ENCODE results near the gene RFT1. TPM values are rescaled to one million over a fixed set of nuclear protein-coding genes. Genes with fewer than 3 reads are reported as not detected.

The RFT1 gene
- total and polyA plus RNA-seq, 2 donors (not counting 3 experiments of a cell fraction or from before 2014, with no cell fraction given): 29.8 to 39.9 TPM

GRCh38 chr3:53150247-53151085 lies 20.2 kb upstream of the RFT1 start:
- H3K36me3 ChIP-seq (ENCODE audit: control insufficient read depth in 2 of 2, extremely low read depth in 1 of 2, insufficient read depth in 2 of 2, low read length in 2 of 2): no peaks in the 10 kb centered on the region
- H4K20me1 ChIP-seq (replicated peaks; ENCODE audit: control insufficient read depth, extremely low read depth, insufficient read depth, low read length): no peaks in the 10 kb centered on the region
- H3K9me3 ChIP-seq (replicated peaks; ENCODE audit: control insufficient read depth, insufficient read depth, low read length): no peaks in the 10 kb centered on the region
- no peak overlapping the region for H3K9ac ChIP-seq (replicated peaks; ENCODE audit: extremely low read depth, insufficient read depth, low read length)
- H3K27ac ChIP-seq (ENCODE audit: insufficient read depth, low read depth, low read length): no peak overlapping the region
- TF ChIP-seq POLR2AphosphoS5 (IDR thresholded peaks at IDR 0.05; ENCODE audit: insufficient read depth, low read depth, low read length) (no peak), MYC (IDR thresholded peaks at IDR 0.05; ENCODE audit: low read depth, low read length) (no peak), FOS (IDR thresholded peaks at IDR 0.05; ENCODE audit: borderline replicate concordance, insufficient read depth, low read length) (no peak), JUN (IDR thresholded peaks at IDR 0.05; ENCODE audit: borderline replicate concordance, insufficient read depth, insufficient read length, low read depth) (no peak), POLR2A (IDR thresholded peaks at IDR 0.05; ENCODE audit: low read depth, low read length) (no peak), GATA2 (IDR thresholded peaks at IDR 0.05; ENCODE audit: insufficient read depth, insufficient read length, low read depth, low read length) (no peak), EZH2 (IDR thresholded peaks at IDR 0.05; ENCODE audit: borderline replicate concordance, low read depth, low read length, severe bottlenecking) (no peak)
- TF ChIP-seq, protein P1, sequence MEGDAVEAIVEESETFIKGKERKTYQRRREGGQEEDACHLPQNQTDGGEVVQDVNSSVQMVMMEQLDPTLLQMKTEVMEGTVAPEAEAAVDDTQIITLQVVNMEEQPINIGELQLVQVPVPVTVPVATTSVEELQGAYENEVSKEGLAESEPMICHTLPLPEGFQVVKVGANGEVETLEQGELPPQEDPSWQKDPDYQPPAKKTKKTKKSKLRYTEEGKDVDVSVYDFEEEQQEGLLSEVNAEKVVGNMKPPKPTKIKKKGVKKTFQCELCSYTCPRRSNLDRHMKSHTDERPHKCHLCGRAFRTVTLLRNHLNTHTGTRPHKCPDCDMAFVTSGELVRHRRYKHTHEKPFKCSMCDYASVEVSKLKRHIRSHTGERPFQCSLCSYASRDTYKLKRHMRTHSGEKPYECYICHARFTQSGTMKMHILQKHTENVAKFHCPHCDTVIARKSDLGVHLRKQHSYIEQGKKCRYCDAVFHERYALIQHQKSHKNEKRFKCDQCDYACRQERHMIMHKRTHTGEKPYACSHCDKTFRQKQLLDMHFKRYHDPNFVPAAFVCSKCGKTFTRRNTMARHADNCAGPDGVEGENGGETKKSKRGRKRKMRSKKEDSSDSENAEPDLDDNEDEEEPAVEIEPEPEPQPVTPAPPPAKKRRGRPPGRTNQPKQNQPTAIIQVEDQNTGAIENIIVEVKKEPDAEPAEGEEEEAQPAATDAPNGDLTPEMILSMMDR (IDR thresholded peaks at IDR 0.05; ENCODE audit: extremely low read depth in 1 of 2, insufficient read depth in 1 of 2, low read depth in 1 of 2, low read length in 2 of 2): no peak
- TF ChIP-seq, protein P2, sequence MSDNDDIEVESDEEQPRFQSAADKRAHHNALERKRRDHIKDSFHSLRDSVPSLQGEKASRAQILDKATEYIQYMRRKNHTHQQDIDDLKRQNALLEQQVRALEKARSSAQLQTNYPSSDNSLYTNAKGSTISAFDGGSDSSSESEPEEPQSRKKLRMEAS (IDR thresholded peaks at IDR 0.05; ENCODE audit: insufficient read depth, insufficient read length): no peak
- H3K79me2 ChIP-seq (ENCODE audit: control insufficient read depth, insufficient read depth, low read length): no peaks in the 10 kb centered on the region
- CTCF ChIA-PET: no interaction called here
- no peaks in the 10 kb centered on the region for H3K4me1 ChIP-seq (ENCODE audit: control insufficient read depth, extremely low read depth, insufficient read depth, low read length)
- no peak overlapping the region for H3K4me3 ChIP-seq (replicated peaks in 1 of 3; ENCODE audit: insufficient read depth in 1 of 3, low read depth in 1 of 3, low read length in 3 of 3)
- DNase-seq (ENCODE audit: low read depth, low spot score) (no peak), FAIRE-seq (no peak)
- POLR2A ChIA-PET: no interaction called here
- no TSS peak for BruUV-seq (replicated peaks)
- H2AFZ ChIP-seq (ENCODE audit: low read depth, low read length): no peak overlapping the region
- no peak overlapping the region for H3K4me2 ChIP-seq (ENCODE audit: insufficient read depth, low read length)
- intact Hi-C loops (cut with micrococcal nuclease) (no loop called here), dilution Hi-C loops (cut with MboI; ENCODE audit: extremely low pct_ligation_motif_present, low sequenced_read_pairs) (no loop called here)
- H3K9me1 ChIP-seq (replicated peaks; ENCODE audit: control insufficient read depth, extremely low read depth, insufficient read depth, low read length): no peaks in the 10 kb centered on the region
- no peaks in the 10 kb centered on the region for H3K27me3 ChIP-seq (ENCODE audit: control insufficient read depth in 2 of 2, insufficient read depth in 2 of 2, low read length in 2 of 2)
